AG10803 (cell line): ENCODE results near the gene ARHGAP10.

Experiments used
- DNase-seq: peaks from one replicate; pipeline ENCODE4 v3.0.0; 2010; ENCODE audit warnings: low read depth
- H3K4me3 ChIP-seq: 2 replicates; pipeline ENCODE4 v1.5.1; 2011; ENCODE audit warnings: mild to moderate bottlenecking, low read length, control low read depth
- TF ChIP-seq, protein P1 (sequence below): conservative IDR thresholded peaks from 2 replicates; pipeline ENCODE4 v1.5.1; 2011; ENCODE audit warnings: mild to moderate bottlenecking, low read length, control low read depth, inconsistent platforms

ARHGAP10 gene

DNA sequence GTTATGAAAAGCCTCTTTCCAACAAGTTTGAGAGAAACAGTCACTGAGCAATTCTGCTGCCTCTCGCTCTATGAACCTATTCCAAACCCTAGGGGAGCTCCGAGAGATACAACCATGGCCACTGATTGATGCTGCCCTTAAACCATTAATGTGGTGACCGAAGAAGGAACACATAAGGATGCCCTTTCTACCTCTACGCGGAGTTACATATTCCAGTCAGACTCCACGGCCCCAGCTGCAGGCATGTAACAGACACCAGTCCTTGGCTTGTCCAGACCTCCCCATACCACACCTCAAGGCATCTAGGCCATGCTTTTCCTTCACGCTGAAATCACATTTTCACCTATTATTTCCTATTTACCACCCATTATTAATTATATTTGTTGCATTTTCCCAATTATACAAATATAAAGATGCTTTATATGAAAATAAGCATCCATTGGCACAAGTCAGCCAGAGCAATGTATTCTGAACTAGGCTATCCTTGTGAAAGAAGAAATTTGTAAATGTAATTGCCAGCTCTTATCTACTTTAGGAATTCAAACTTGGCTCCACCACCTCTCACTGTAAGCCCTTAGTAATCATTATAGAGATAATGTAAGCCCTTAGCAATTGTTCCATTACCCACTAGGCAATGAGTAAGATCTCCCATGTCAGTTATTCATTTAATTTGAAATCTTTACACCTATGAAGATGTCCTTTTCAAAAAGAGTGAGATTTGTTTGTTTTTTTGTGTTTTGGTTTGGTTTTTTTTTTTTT, 371.9 kb downstream of the ARHGAP10 start:
- TF ChIP-seq, protein P1, sequence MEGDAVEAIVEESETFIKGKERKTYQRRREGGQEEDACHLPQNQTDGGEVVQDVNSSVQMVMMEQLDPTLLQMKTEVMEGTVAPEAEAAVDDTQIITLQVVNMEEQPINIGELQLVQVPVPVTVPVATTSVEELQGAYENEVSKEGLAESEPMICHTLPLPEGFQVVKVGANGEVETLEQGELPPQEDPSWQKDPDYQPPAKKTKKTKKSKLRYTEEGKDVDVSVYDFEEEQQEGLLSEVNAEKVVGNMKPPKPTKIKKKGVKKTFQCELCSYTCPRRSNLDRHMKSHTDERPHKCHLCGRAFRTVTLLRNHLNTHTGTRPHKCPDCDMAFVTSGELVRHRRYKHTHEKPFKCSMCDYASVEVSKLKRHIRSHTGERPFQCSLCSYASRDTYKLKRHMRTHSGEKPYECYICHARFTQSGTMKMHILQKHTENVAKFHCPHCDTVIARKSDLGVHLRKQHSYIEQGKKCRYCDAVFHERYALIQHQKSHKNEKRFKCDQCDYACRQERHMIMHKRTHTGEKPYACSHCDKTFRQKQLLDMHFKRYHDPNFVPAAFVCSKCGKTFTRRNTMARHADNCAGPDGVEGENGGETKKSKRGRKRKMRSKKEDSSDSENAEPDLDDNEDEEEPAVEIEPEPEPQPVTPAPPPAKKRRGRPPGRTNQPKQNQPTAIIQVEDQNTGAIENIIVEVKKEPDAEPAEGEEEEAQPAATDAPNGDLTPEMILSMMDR = no peak
- DNase-seq = no peak
- no peak overlapping the region for H3K4me3 ChIP-seq

DNA sequence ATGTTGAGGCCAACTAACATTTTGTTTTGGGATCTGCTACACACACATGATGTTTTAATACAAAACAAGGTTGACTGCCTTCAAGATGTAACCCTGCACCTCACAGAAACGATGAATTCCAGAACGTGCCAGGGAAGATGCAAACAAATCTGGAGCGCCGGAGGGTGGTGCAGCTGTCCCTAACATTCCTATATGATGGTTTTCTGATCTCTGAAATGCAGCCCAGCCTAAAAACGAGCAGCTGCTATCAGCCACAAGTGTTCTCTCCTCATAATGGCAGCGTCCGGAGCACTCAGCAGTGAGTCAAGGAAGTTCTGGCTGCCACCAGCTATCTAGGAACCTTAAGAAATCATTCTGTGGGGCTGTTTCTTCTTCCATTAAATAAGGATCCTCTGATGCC, 376.9 kb downstream of the ARHGAP10 start:
- no peak for DNase-seq
- H3K4me3 ChIP-seq = no peak overlapping the region
- TF ChIP-seq, protein P1 = no peak

DNA sequence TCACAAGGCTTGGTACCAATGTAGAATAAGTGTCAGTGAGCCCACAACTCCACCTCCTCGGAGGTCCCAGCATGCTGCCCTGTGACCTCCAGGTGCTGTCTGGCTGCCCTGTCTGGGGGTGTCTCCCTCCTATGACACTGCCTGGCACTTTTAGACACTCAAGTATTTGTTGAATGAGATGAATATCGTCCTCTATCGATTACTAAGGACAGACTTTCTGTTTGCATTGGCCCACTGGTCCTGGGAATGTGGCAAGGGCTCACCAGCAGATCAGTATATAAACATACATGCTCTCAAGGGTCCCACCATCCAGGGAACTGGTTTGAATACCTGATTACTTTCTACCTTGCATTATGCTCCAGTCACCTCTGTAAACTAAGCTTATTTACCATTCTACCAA, 377.3 kb downstream of the ARHGAP10 start:
- TF ChIP-seq, protein P1 = no peak
- H3K4me3 ChIP-seq = no peak overlapping the region
- DNase-seq = no peak

DNA sequence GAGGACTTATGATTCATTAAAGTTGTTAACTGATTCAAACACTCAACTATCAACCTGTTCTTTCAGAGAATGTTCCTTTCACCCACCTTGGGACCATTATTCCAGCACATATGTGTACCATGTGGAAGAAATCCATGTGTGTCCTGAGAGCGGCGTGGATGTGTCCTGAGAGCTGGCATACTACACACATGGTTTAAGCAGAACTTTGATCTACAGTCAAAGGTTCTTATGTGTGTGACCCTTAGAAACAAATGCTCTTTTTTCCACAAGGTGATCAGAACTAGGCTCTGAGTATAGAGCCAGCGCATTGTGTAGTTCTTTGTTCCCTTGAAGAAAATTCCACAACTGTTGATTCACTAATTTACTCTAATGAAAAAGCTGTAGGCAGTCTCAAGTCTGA, 378.3 kb downstream of the ARHGAP10 start:
- DNase-seq = no peak
- no peak overlapping the region for H3K4me3 ChIP-seq
- TF ChIP-seq, protein P1 = no peak

DNA sequence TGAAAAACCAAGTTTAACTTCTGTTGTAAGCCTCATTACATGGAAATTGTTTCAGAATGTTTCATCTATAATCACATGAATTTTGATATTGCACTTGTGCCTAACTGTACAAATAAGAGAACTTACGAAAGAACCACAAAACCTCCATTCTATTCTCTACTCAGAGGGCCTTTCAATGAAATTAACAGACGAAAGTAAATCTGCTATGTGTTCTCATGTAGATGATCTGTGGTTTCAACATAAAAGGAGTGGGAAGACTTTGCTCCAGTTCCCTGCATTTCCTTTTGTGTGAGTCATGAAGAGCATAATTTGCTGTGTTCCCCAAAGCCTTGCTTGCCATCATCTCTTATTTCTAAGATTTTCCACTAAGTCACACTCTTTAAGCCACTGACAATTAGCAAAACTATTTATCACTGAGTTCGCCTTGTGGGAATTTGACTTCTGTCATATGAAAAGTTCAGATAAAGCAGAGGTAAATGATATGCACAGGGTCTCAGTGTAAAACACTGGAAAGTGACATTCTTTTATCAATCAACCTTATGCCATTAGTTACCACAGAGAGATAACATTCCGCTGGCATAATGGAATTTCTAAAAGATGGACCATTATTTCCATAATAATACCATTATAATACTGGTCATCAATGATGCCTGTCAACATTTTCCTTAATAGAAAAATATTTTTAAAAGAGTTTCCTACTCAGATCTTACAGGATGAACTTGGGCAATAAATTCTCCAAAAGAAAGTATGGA, 380.5 kb downstream of the ARHGAP10 start:
- peak; percentile 67 for DNase-seq
- no peak overlapping the region for H3K4me3 ChIP-seq
- TF ChIP-seq, protein P1 = no peak

DNA sequence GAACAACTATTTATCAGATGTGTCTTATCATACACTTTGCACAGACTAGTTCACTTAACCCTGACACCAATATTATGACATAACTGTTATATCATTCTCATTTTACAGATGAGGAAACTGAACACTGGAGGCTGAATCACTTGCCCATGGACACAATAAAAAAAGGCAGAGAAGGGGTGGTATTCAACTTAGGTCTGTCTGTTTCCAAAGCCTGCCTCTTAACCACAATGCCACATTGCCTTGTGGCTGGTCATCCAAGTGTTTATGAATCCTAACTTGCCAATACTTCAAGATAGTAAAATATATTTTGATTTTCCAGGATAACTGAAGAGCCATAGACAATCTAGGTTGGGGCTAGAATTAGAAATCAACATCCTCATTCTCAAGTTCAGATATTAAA, 382.5 kb downstream of the ARHGAP10 start:
- TF ChIP-seq, protein P1 = no peak
- DNase-seq = no peak

DNA sequence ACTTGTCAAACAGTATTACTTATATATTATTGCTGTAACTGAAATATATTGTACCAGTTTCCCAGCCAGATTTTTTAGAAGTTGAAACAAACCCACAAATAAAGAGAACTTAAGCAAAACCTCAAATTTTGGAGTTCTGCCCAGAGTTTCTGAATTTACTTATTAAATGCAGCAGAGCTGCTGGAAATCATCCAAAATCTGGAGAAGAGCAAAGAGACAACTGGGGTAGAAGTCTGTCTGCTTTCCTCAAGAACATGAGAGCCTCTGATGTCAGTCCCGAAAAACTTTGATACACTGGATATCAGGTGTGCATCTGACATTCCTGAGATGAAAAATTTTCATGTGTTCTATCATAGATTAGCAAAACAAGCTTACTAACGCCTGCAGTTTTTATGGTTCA, 384.4 kb downstream of the ARHGAP10 start:
- DNase-seq = peak; percentile 83
- TF ChIP-seq, protein P1 = no peak
- no peak overlapping the region for H3K4me3 ChIP-seq

More for the DNA sequence above, 382.5 kb downstream of the ARHGAP10 start:
- H3K4me3 ChIP-seq = no peak overlapping the region
